Transverse colon (tissue), 4 donors: ENCODE measurements around the gene LRRC3. TPM values are rescaled to one million over a fixed set of nuclear protein-coding genes. Genes with fewer than 3 reads are reported as not detected.

Experiments
- DNase-seq: peaks from one replicate; pipeline ENCODE4 v3.0.0-alpha.2; 2019
- H3K27ac ChIP-seq, 4 donors: fragments of 200-600 bp; sonication (generic); 2 replicates each; pipeline ENCODE4 v1.5.1; 2016 to 2018; ENCODE audit warnings: inconsistent platforms in 4 of 4
- H3K27me3 ChIP-seq: fragments of 200-600 bp; sonication (generic); 2 replicates; pipeline ENCODE4 v1.5.1; 2017; ENCODE audit warnings: inconsistent platforms
- H3K36me3 ChIP-seq, 4 donors: fragments of 200-600 bp; sonication (generic); 2 replicates each; pipeline ENCODE4 v1.5.1; 2017 to 2019; ENCODE audit warnings: inconsistent platforms in 4 of 4
- H3K4me1 ChIP-seq, 4 donors: fragments of 200-600 bp; sonication (generic); 2 replicates each; pipeline ENCODE4 v1.5.1; 2017 to 2020; ENCODE audit warnings: inconsistent platforms in 4 of 4
- H3K4me3 ChIP-seq, 4 donors: fragments of 200-600 bp; sonication (generic); 1 replicate in 1 of 4; 2 replicates in 3 of 4; pipeline versions ENCODE4 v1.5.1 to v1.6.1; 2017 to 2019; ENCODE audit warnings: inconsistent platforms in 4 of 4
- H3K9me3 ChIP-seq, 2 donors: fragments of 200-600 bp; sonication (generic); 2 replicates each; pipeline ENCODE4 v1.5.1; 2017 to 2019; ENCODE audit warnings: inconsistent platforms in 2 of 2
- EP300 ChIP-seq: sonication (generic); formaldehyde crosslinking; IDR thresholded peaks from one replicate; pipeline ENCODE4 v1.6.1; 2017; ENCODE audit warnings: antibody characterized with exemption, low read depth
- POLR2A ChIP-seq: fragments of 450-650 bp; IDR thresholded peaks from one replicate; pipeline ENCODE4 v1.6.1; 2016; ENCODE audit warnings: antibody characterized with exemption, mild to moderate bottlenecking, moderate library complexity
- POLR2AphosphoS5 ChIP-seq, 3 donors: sonication (generic); formaldehyde crosslinking; IDR thresholded peaks; one replicate each; pipeline ENCODE4 v1.6.1; 2016; ENCODE audit warnings: antibody characterized with exemption in 3 of 3
- WGBS, 2 donors: methylation state at CpG; one replicate each; pipeline ENCODE4 v1.1.5; 2018; ENCODE audit warnings: low coverage in 1 of 2; 5-methylcytosine and 5-hydroxymethylcytosine counted together
- in situ Hi-C, 4 donors: fragments of 200-750 bp; cut with MboI; loops; one replicate each; pipeline versions ENCODE4 v1.15.0 to v1.15.1; 2017; ENCODE audit warnings: low sequenced_read_pairs in 3 of 4, low pct_ligation_motif_present in 1 of 4, low pct_unique_long_range_greater_than_20kb in 1 of 4
- intact Hi-C: fragments of 100-400 bp; cut with DNase I; formaldehyde crosslinking; loops from one replicate; pipeline ENCODE4 v1.15.1; 2023; ENCODE audit warnings: low total_unique reads
- total RNA-seq, 4 donors: library from RNA; depleted of rRNA; stranded (reverse); fragments of >200 nt; gene quantifications; one replicate each; pipeline ENCODE4 v1.1.0, GENCODE V29; 2016
- TF ChIP-seq, protein P1 (sequence below), 5 experiments: fragments of 200-600 bp in 3 of 5; fragments of 450-650 bp in 2 of 5; sonication (generic) in 3 of 5; IDR thresholded peaks; 1 replicate in 2 of 5; 2 replicates in 3 of 5; pipeline ENCODE4 v1.5.1; 2016 to 2017; ENCODE audit warnings: antibody characterized with exemption in 5 of 5, inconsistent platforms in 3 of 5, mild to moderate bottlenecking in 2 of 5, moderate library complexity in 1 of 5

LRRC3 gene
- total RNA-seq, 4 donors from 2014 or later = 4.4 to 6.7 (median 5.1) TPM

DNA sequence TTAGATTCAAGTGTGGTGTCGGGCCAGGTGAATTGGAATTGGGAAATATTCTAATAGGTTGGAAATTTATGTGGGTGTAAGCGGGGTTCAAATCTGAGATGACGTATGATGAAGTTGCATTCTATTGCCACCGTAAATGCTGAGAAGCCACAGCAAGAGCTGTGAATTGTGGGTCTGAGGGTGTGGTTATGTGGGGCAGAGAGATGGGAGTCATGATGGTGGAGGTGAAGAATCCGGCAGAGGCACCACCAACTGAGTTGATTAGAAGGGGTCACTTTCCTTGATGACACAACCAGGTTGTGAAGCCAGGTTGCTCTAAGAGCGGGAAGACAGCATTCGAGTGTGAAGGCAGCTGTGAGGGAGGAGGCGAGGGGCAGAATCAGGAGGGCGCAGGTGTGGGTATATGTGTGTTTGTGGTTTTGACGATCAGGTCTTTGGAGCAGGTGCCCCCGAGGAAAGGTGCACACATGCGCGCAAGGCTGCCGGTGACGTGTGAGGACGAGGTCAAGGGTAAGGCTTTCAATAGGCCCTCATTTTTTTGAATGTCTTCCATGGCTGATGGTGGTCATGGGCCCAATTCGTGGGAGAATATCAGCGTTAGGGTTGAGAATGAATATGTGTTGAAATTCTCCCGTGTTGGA is 18.7 kb downstream of the LRRC3 start:
- Histone ChIP-seq H3K4me1 (no peaks in the 10 kb centered on the region), H3K4me3 (no peak overlapping the region), H3K27ac (no peak overlapping the region), H3K27me3 (no peaks in the 10 kb centered on the region), H3K9me3 (no peaks in the 10 kb centered on the region), H3K36me3 (no peaks in the 10 kb centered on the region)
- WGBS, 2 donors = 90 to 98% methylated on average over 8 to 18 of the region's 19 CpGs
- TF ChIP-seq POLR2A (no peak), POLR2AphosphoS5 (IDR thresholded peaks at IDR 0.05) (no peak), EP300 (no peak)
- TF ChIP-seq, protein P1, sequence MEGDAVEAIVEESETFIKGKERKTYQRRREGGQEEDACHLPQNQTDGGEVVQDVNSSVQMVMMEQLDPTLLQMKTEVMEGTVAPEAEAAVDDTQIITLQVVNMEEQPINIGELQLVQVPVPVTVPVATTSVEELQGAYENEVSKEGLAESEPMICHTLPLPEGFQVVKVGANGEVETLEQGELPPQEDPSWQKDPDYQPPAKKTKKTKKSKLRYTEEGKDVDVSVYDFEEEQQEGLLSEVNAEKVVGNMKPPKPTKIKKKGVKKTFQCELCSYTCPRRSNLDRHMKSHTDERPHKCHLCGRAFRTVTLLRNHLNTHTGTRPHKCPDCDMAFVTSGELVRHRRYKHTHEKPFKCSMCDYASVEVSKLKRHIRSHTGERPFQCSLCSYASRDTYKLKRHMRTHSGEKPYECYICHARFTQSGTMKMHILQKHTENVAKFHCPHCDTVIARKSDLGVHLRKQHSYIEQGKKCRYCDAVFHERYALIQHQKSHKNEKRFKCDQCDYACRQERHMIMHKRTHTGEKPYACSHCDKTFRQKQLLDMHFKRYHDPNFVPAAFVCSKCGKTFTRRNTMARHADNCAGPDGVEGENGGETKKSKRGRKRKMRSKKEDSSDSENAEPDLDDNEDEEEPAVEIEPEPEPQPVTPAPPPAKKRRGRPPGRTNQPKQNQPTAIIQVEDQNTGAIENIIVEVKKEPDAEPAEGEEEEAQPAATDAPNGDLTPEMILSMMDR (IDR thresholded peaks at IDR 0.05) = no peak
- intact Hi-C loops = no loop called here
- in situ Hi-C loops = loop anchor here in 1 of 4 donors (25.0 kb wide), 1 partner anchor 212 kb away; the partner anchor contains the start of gene DNMT3L
- no peak for DNase-seq

DNA sequence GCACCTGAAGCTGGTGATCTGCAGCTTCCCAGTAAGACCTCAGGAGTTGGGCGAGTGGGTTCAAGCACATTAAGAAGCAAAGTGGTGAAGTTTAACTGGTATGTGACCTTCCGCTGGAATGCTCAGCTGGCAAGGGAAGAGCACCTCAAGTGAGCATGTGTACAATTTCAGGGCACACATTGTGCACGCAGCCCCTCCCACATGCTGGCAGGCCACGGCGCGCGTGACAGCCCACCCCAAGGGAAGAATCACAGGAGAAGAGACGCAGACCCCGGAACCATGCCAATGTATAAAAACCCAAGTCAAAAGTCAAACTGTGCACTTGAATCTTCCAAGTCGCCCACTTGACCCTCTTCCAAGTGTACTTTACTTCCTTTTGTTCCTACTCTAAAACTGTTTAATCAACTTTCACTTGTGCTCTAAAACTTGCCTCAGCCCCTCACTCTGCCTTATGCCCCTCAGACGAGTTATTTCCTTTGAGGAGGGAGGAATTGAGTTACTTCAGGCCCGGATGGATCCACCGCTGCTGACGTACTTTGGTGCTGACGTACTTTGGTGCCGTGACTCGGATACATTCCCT is 20.0 kb downstream of the LRRC3 start:
- intact Hi-C loops = no loop called here
- in situ Hi-C loops = no loop called here
- H3K27ac ChIP-seq = no peak overlapping the region
- no peaks in the 10 kb centered on the region for H3K36me3 ChIP-seq
- WGBS, 2 donors = 81% methylated on average over 17 of the region's 17 CpGs; no CpG with 5 or more reads in 1 of the 2 donors
- no peak for DNase-seq
- H3K9me3 ChIP-seq = no peaks in the 10 kb centered on the region
- H3K27me3 ChIP-seq = no peaks in the 10 kb centered on the region
- H3K4me3 ChIP-seq = no peak overlapping the region
- TF ChIP-seq EP300 = no peak
- no peaks in the 10 kb centered on the region for H3K4me1 ChIP-seq

DNA sequence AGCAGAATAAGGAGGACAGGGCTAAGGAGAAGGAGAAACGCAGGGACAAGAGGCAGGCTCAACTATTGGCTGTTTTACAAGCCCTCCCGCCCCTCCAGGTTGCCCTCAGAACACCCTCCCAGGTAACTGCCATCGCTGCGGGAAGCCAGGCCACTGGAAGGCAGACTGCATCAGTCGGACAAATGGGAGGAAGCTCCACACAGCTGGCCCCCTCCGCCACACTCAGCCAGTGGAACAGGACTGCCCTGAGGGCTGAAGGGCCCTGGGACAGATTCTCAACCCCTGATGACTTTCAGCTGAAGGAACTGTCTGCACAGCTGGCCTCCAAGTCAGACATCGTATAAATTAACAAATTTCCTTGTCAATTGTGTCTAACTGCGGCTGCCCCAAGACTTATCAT is 21.8 kb downstream of the LRRC3 start:
- in situ Hi-C loops (no loop called here), intact Hi-C loops (no loop called here)
- no peak for TF ChIP-seq POLR2AphosphoS5 (IDR thresholded peaks at IDR 0.05)
- TF ChIP-seq EP300 = no peak
- no peak for TF ChIP-seq POLR2A
- TF ChIP-seq, protein P1 (IDR thresholded peaks at IDR 0.05) = no peak
- Histone ChIP-seq H3K9me3 (no peaks in the 10 kb centered on the region), H3K27me3 (no peaks in the 10 kb centered on the region), H3K4me1 (no peaks in the 10 kb centered on the region), H3K27ac (peak overlapping the region in 1 of 4 donors; percentile 67), H3K36me3 (no peaks in the 10 kb centered on the region), H3K4me3 (no peak overlapping the region)
- DNase-seq = no peak
- 67 to 76% methylated on average over 3 to 8 of the region's 8 CpGs for WGBS, 2 donors

DNA sequence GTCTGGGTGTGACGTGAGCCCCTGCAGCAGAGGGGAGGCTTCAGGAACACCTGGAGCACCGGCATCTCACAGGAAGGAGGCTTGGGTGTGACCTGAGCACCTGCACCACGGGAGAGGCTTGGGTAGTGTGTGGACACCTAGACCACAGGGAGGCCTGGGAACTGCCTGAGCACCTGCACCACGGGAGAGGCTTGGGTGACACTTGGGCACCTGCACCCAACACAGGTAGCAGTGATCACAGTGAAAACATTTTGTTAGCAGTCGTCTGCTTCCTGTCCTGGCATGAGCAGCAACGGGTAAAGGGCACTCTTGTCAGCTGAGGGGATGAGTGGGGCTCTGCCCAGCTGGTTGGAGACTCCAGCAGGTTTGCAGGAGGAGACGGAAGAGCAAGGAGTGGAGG is 22.4 kb downstream of the LRRC3 start:
- in situ Hi-C loops (no loop called here), intact Hi-C loops (no loop called here)
- H3K4me1 ChIP-seq = no peaks in the 10 kb centered on the region
- WGBS, 2 donors = 53 to 80% methylated on average over 1 to 7 of the region's 7 CpGs
- no peaks in the 10 kb centered on the region for H3K9me3 ChIP-seq
- H3K4me3 ChIP-seq = no peak overlapping the region
- TF ChIP-seq POLR2A (no peak), POLR2AphosphoS5 (IDR thresholded peaks at IDR 0.05) (no peak), EP300 (no peak)
- TF ChIP-seq, protein P1 (IDR thresholded peaks at IDR 0.05) = no peak
- DNase-seq = no peak
- H3K27ac ChIP-seq = peak overlapping the region in 1 of 4 donors; percentile 67
- H3K36me3 ChIP-seq = no peaks in the 10 kb centered on the region
- H3K27me3 ChIP-seq = peaks cover 3% of the 10 kb centered on the region
